Measurements from ENCODE around the gene LYPD3.

LYPD3 gene

DNA sequence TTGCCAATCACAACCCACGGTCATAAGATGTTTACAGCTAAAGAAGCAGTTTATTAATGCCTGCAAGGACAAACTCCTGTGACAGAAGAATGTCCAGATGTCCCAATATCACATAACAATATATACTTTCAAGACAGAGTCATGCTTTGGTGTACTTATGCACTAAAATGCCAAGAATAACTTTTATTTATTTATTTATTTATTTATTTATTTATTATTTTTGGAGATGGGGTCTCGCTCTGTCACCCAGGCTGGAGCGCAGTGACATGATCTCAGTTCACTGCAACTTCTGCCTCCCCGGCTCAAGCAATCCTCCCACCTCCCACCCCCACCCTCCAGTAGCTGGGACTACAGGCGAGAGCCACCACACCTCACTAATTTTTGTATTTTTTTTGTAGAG is 41.6 kb downstream of the LYPD3 start:
- no peaks in the 10 kb centered on the region for H3K36me3 Mint-ChIP-seq (ENCODE audit: low read depth)
- no peak overlapping the region for H3K4me3 Mint-ChIP-seq
- DNase-seq (ENCODE audit: low spot score) = no peak
- peaks cover 8% of the 10 kb centered on the region for H3K27me3 Mint-ChIP-seq (ENCODE audit: low read depth)
- no peak overlapping the region for H3K27ac Mint-ChIP-seq
- H3K4me1 Mint-ChIP-seq (ENCODE audit: low read depth) = peaks cover 5% of the 10 kb centered on the region
- H3K9me3 Mint-ChIP-seq = no peaks in the 10 kb centered on the region

DNA sequence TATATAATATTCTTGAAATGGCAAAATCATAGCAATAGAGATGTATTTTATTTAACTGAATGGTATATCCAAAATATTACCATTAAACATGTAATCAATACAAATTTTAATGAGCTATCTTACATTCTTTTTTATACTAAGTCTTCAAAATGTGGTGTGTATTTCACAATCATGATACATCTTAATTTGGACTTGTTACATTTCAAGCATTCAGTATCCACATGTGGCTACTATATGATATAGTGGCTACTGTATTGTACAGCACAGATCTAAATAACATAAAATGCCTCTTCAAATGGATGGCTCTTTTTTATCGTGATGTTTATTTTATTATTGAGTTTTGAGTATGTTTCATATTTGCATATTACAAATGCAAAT is 42.7 kb downstream of the LYPD3 start:
- no peaks in the 10 kb centered on the region for H3K36me3 Mint-ChIP-seq (ENCODE audit: low read depth)
- no peak overlapping the region for H3K27ac Mint-ChIP-seq
- no peaks in the 10 kb centered on the region for H3K9me3 Mint-ChIP-seq
- no peak overlapping the region for H3K4me3 Mint-ChIP-seq
- peaks cover 8% of the 10 kb centered on the region for H3K27me3 Mint-ChIP-seq (ENCODE audit: low read depth)
- DNase-seq (ENCODE audit: low spot score) = no peak
- peaks cover 5% of the 10 kb centered on the region for H3K4me1 Mint-ChIP-seq (ENCODE audit: low read depth)

DNA sequence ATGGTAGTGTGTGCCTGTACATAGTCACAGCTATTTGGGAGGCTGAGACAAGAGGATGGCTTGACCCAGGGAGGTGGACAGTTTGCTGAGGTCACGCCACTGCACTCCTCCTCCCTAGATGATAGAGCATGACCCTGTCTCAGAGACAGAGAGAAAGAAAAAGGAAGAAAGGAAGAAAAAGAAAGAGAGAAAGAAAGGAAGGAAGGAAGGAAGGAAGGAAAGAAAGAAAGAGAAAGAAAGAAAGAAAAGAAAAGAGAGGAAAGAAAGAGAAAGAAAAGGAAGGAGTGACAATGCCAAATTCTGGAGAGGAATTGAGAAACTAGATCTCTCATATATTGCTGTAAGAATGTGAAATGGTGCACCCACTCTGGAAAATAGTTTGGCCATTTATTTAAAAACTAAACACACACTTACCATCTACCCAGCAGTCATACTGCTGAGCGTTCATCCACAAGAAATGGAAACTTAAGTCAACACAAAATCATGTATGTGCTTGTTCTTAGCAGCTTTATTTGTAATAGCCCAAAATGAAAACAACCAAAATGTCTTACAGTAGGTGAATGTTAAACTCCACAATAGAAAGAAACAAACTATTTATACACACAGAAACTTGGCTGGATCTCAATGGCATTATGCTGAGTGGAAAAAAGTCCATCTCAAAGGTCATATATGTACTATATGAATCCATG is 43.3 kb downstream of the LYPD3 start:
- DNase-seq (ENCODE audit: low spot score) = no peak
- Mint-ChIP-seq H3K27ac (no peak overlapping the region), H3K27me3 (ENCODE audit: low read depth) (peaks cover 8% of the 10 kb centered on the region), H3K9me3 (no peaks in the 10 kb centered on the region), H3K4me3 (no peak overlapping the region), H3K4me1 (ENCODE audit: low read depth) (peaks cover 5% of the 10 kb centered on the region), H3K36me3 (ENCODE audit: low read depth) (no peaks in the 10 kb centered on the region)

DNA sequence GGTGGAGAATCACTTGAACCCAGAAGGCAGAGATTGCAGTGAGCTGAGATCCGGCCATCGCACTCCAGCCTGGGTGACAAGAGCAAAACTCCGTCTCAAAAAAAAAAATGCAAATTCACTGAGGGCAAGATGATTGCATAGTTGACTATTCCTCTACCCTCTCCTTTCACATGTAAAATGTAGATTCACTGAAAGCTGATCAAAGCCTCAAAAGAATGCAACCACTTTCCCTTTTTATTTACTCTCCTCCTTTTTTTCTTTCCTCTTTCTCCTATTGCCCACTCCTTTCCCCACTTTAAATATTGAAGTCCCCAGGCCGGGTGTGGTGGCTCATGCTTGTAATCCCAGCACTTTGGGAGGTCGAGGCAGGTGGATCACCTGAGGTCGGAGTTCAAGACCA is 44.5 kb downstream of the LYPD3 start:
- Mint-ChIP-seq H3K4me1 (ENCODE audit: low read depth) (peaks cover 5% of the 10 kb centered on the region), H3K27me3 (ENCODE audit: low read depth) (peaks cover 8% of the 10 kb centered on the region), H3K4me3 (no peak overlapping the region), H3K27ac (no peak overlapping the region), H3K36me3 (ENCODE audit: low read depth) (no peaks in the 10 kb centered on the region), H3K9me3 (no peaks in the 10 kb centered on the region)
- no peak for DNase-seq (ENCODE audit: low spot score)

DNA sequence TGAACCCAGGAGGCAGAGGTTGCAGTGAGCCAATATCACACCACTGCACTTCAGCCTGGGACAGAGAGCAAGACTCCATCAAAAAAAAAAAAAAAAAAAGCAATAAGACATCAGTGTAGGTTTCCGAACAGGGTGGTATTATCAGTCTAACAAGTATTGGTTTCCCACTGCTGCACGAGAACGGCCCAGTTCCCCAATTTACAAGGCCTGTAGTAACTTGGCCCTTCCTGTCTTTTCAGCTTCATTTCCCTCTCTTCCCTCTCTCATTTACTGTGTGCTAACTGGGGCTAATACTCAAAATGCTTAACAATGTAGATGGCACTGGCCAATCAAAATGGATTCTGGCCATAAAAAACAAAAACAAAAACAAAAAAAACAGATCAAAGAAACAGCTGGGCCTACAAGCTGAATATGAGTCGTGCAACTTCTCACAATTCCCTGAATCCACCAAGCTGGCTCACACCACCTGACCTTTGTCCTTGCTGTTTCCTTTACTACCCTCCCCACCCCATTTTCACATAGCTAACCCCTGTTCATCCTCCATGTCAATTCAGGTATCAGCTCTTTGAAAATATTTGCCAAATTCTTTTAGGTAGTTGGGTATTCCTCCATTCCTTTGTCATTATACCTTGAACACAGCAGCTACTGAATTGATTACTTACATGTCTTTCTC is 48.3 kb downstream of the LYPD3 start:
- no peaks in the 10 kb centered on the region for H3K36me3 Mint-ChIP-seq (ENCODE audit: low read depth)
- H3K4me3 Mint-ChIP-seq = no peak overlapping the region
- peaks cover 4% of the 10 kb centered on the region for H3K27me3 Mint-ChIP-seq (ENCODE audit: low read depth)
- DNase-seq (ENCODE audit: low spot score) = no peak
- no peaks in the 10 kb centered on the region for H3K9me3 Mint-ChIP-seq
- no peak overlapping the region for H3K27ac Mint-ChIP-seq
- H3K4me1 Mint-ChIP-seq (ENCODE audit: low read depth) = no peaks in the 10 kb centered on the region

DNA sequence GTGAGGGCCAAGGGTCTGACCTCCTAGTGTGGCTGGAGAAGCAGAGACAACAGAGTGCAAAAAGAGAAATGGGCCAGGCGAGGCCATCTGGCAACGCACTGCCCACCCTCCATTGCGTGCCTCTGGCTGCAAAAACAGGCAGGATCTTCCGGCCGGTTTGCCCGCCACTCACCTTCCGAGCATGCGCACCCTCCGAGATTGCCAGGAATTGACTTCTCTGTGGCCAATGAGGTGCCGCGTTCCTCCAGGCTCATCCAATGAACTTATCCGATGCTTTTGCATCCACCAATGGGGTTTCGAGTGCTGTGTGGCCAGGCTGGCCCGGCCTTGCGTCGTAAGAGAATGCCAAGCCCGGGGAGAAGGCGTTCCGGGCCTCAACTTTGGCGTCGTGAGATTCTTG is 50.9 kb downstream of the LYPD3 start, which contains the start of gene TEX101:
Gene TEX101 (plus strand): TSS at position 337 of the 400 bp plus-strand sequence. CDS start 1,030 bp downstream, outside the sequence.
- DNase-seq (ENCODE audit: low spot score) = no peak
- H3K4me1 Mint-ChIP-seq (ENCODE audit: low read depth) = no peaks in the 10 kb centered on the region
- no peaks in the 10 kb centered on the region for H3K9me3 Mint-ChIP-seq
- H3K27me3 Mint-ChIP-seq (ENCODE audit: low read depth) = no peaks in the 10 kb centered on the region
- H3K27ac Mint-ChIP-seq = no peak within 1 kb of the TSS
- H3K36me3 Mint-ChIP-seq (ENCODE audit: low read depth) = no peaks in the 10 kb centered on the region
- H3K4me3 Mint-ChIP-seq = no peak within 1 kb of the TSS

DNA sequence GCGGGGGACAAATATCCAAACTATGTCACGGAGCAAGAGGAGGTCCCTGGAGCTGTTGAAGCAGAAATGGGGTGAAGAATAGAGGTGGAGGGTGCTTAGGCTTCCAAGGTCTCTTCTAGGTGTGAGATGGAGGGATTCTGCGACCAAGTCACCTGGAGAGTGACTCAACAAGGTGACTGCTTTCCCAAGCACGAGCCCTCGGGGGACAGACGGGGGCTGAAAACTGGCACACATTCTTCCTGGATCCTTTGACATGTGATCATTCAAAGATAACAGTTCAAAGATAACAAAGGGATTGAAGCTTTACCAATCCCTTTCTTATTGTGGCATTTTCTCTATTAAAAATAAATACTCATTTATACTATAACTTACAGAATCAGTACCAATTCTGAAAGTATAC is 53.0 kb downstream of the LYPD3 start:
- no peaks in the 10 kb centered on the region for H3K36me3 Mint-ChIP-seq (ENCODE audit: low read depth)
- no peaks in the 10 kb centered on the region for H3K27me3 Mint-ChIP-seq (ENCODE audit: low read depth)
- no peak overlapping the region for H3K27ac Mint-ChIP-seq
- no peaks in the 10 kb centered on the region for H3K9me3 Mint-ChIP-seq
- no peaks in the 10 kb centered on the region for H3K4me1 Mint-ChIP-seq (ENCODE audit: low read depth)
- no peak overlapping the region for H3K4me3 Mint-ChIP-seq
- DNase-seq (ENCODE audit: low spot score) = no peak
